Measurements from ENCODE around the gene NBPF4. TPM values are rescaled to one million over a fixed set of nuclear protein-coding genes. Genes with fewer than 3 reads are reported as not detected.

The NBPF4 gene
- total and polyA plus RNA-seq, 10 of the 15 experiments (the other 5 are each of a cell fraction or from before 2014, with no cell fraction given): not detected

DNA sequence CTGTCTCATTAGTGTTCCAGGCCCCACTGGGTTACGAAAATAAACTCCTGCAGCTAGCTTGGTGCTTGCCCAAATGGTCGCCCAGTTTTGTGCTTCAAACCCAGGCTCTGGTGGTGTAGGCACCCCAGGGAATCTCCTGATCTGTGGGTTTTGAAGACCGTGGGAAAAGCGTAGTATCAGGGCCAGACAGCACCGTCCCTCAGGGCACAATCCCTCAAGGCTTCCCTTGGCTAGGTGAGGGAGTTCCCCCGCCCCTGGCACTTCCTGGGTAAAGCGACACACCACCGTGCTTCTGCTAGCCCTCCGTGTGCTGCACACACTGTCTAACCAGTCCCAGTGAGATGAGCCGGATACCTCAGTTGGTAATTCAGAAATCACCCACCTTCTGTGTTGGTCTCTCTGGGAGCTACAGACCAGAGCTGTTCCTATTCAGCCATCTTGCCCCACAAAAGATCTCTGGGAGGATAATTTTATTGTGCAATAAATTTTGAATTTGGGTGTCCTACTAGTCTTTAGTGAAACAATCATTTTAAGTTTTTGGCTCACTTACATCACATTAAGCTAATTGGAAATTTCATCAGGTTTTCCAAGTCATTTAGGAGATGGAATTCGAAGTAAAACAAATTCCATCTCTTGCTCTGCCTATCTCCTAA is 34.3 kb downstream of the NBPF4 start:
- no peak for DNase-seq (ENCODE audit: low read depth, low spot score)
- ChIA-PET CTCF (interaction anchor here (1.1 to 1.9 kb wide), 4 partner anchors 9 to 434 kb away, joined by 3 to 6 read pairs (median 4); partner anchors contain the start of gene SLC25A24), POLR2A (interaction anchor here (0.6 kb wide), 3 partner anchors 8 to 1381 kb away, joined by 3 to 4 read pairs (median 3); no protein-coding TSS in a partner anchor), SMC1A (ENCODE audit: uncharacterized antibody, unreplicated experiment) (interaction anchor here (0.9 to 1.1 kb wide), 2 partner anchors 27 to 57 kb away, joined by 3 read pairs; no protein-coding TSS in a partner anchor), RAD21 (ENCODE audit: unreplicated experiment) (interaction anchor here (1.8 kb wide), 1 partner anchor 352 kb away, joined by 5 read pairs; no protein-coding TSS in a partner anchor)
- Histone ChIP-seq H3K4me2 (ENCODE audit: control insufficient read depth, insufficient read depth) (no peak overlapping the region), H3K36me3 (ENCODE audit: control insufficient read depth in 2 of 2, insufficient read depth in 2 of 2, low read length in 1 of 2) (no peaks in the 10 kb centered on the region), H2AFZ (ENCODE audit: control insufficient read depth, low read depth, low read length) (no peak overlapping the region), H3K27ac (ENCODE audit: control insufficient read depth, insufficient read depth) (no peak overlapping the region), H4K20me1 (ENCODE audit: control insufficient read depth, insufficient read depth) (no peaks in the 10 kb centered on the region), H3K9ac (ENCODE audit: control insufficient read depth, insufficient read depth, low read length) (no peak overlapping the region), H3K4me3 (no peak overlapping the region), H3K27me3 (replicated peaks in 1 of 2; ENCODE audit: control insufficient read depth in 2 of 2, insufficient read depth in 2 of 2, low read length in 1 of 2) (no peaks in the 10 kb centered on the region), H3K79me2 (ENCODE audit: control insufficient read depth, insufficient read depth, low read length) (no peaks in the 10 kb centered on the region), H3K9me3 (replicated peaks; ENCODE audit: control insufficient read depth, insufficient read depth, low read length) (no peaks in the 10 kb centered on the region), H3K4me1 (ENCODE audit: control insufficient read depth, insufficient read depth, low read length) (no peaks in the 10 kb centered on the region)
- WGBS (ENCODE audit: insufficient coverage, insufficient replicate concordance, low lambda C conversion rate, missing lambda C conversion rate): under 1% methylated on average over 11 of the region's 11 CpGs
- peak; percentile 91 for ATAC-seq
- FAIRE-seq: no peak
- no TSS peak for BruUV-seq (replicated peaks)
- intact Hi-C loops (cut with micrococcal nuclease; ENCODE audit: unreplicated experiment): no loop called here
- TF ChIP-seq GATAD2B (conservative IDR thresholded peaks at IDR 0.05; ENCODE audit: low read depth) (peak; percentile 67; the same call in 1 of the 2 replicates), IKZF1 (conservative IDR thresholded peaks at IDR 0.05) (peak; percentile 36; the same call in 1 of the 2 replicates), ZBTB40 (IDR thresholded peaks at IDR 0.05; ENCODE audit: borderline replicate concordance) (no peak), MEF2B (IDR thresholded peaks at IDR 0.05; ENCODE audit: partially characterized antibody, poor library complexity, severe bottlenecking) (peak; percentile 92), JUNB (IDR thresholded peaks at IDR 0.05) (no peak)
- in situ Hi-C loops (cut with MboI): loop anchor here (10.0 kb wide), 1 partner anchor 355 kb away; the partner anchor contains the start of gene EEIG2
